SU-DHL-6 (cell line): ENCODE measurements around the gene ZC3H18.

Experiments
- EZH2phosphoT487 ChIP-seq: fragments of 200-600 bp; sonication (generic), shearing (Covaris generic); conservative IDR thresholded peaks from 2 replicates; pipeline ENCODE4 v1.6.1; 2018; ENCODE audit warnings: mild to moderate bottlenecking, antibody characterized with exemption, low read length, moderate library complexity, mixed read lengths
- TF ChIP-seq, protein P1 (sequence below): fragments of 200-600 bp; sonication (generic); IDR thresholded peaks from one replicate; pipeline ENCODE4 v1.5.1; 2017; ENCODE audit warnings: antibody characterized with exemption, mild to moderate bottlenecking, low read length, moderate library complexity; ENCODE audit not compliant: insufficient read depth, poor library complexity, severe bottlenecking

DNA sequence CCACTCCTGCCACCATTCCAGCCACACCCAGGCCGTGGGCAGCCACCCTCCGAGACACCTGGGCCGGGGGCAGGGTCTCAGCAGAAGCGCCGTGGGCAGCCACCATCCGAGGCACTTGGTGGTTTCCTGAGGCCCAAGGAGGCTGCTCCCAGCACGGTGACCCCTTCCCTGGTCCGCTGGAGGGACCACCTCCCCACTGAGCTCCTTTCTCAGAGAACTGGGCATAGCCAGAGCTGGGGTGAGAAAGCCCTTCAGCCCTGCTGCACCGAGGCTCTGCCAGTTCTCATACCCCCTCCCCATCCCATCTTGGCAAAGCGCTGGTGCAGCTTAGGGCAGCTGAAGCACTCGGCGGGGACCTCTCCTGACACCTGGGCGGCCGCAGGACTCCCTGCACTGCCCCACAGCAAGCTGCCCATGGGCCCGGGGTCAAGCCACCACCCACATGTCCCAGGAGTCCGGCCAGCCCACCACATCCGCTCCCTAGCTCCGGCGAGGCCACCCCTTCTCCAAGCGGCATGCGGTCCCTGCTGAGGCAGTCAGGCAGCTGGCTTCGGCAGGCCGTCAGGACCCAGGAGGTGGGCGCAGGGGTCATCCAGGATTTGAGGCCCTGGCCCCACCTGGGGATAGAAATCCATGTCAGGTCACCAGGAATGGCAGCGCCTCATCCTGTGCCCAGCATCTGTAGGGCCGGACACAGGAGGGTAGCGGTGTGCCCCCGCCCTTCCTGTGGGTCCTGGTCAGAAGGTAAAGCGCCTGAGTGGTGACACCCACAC lies 82.0 kb downstream of the ZC3H18 start:
- TF ChIP-seq, protein P1, sequence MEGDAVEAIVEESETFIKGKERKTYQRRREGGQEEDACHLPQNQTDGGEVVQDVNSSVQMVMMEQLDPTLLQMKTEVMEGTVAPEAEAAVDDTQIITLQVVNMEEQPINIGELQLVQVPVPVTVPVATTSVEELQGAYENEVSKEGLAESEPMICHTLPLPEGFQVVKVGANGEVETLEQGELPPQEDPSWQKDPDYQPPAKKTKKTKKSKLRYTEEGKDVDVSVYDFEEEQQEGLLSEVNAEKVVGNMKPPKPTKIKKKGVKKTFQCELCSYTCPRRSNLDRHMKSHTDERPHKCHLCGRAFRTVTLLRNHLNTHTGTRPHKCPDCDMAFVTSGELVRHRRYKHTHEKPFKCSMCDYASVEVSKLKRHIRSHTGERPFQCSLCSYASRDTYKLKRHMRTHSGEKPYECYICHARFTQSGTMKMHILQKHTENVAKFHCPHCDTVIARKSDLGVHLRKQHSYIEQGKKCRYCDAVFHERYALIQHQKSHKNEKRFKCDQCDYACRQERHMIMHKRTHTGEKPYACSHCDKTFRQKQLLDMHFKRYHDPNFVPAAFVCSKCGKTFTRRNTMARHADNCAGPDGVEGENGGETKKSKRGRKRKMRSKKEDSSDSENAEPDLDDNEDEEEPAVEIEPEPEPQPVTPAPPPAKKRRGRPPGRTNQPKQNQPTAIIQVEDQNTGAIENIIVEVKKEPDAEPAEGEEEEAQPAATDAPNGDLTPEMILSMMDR: no peak
- TF ChIP-seq EZH2phosphoT487: no peak
